Chondrocyte (in vitro differentiated cells): ENCODE data around the gene MED13L. TPM values are rescaled to one million over a fixed set of nuclear protein-coding genes. Genes with fewer than 3 reads are reported as not detected.
"Not testable (repeated sequence)": the region's sequence is repeated elsewhere in the genome, so short reads cannot be mapped to it uniquely, and the experiment has no call there.

Experiments used
- DNase-seq: peaks from one replicate; pipeline ENCODE4 v3.0.0; 2021; ENCODE audit warnings: mixed read lengths, low spot score
- H3K27ac Mint-ChIP-seq: one replicate; pipeline ENCODE4 v1.8.0; 2021; ENCODE audit warnings: mild to moderate bottlenecking, moderate library complexity, mixed read lengths; ENCODE audit not compliant: unreplicated experiment
- H3K27me3 Mint-ChIP-seq: 2 replicates; pipeline ENCODE4 v1.8.0; 2021; ENCODE audit warnings: low read depth, mixed read lengths
- H3K36me3 Mint-ChIP-seq: 2 replicates; pipeline ENCODE4 v1.8.0; 2021; ENCODE audit warnings: low read depth, mixed read lengths
- H3K4me1 Mint-ChIP-seq: 2 replicates; pipeline ENCODE4 v1.8.0; 2021; ENCODE audit warnings: low read depth, mild to moderate bottlenecking, mixed read lengths
- H3K4me3 Mint-ChIP-seq: one replicate; pipeline ENCODE4 v1.8.0; 2021; ENCODE audit warnings: mild to moderate bottlenecking, moderate library complexity, mixed read lengths; ENCODE audit not compliant: unreplicated experiment
- H3K9me3 Mint-ChIP-seq: 2 replicates; pipeline ENCODE4 v1.8.0; 2021; ENCODE audit warnings: low read depth, mixed read lengths
- CTCF ChIP-seq: fragments of 200-600 bp; sonication (generic); IDR thresholded peaks from 2 replicates; pipeline ENCODE4 v1.5.0; 2021; ENCODE audit warnings: antibody characterized with exemption, mild to moderate bottlenecking, moderate library complexity
- total RNA-seq: library from RNA; stranded (reverse); gene quantifications from 3 replicates; pipeline ENCODE4 v1.2.1, GENCODE V29; 2021

MED13L gene
- total RNA-seq, 1 donor from 2014 or later, result 162 TPM

- DNase-seq, result no peak
- TF ChIP-seq CTCF, result no peak
- H3K27me3 Mint-ChIP-seq, result no peaks in the 10 kb centered on the region
- no peaks in the 10 kb centered on the region for H3K36me3 Mint-ChIP-seq
- no peaks in the 10 kb centered on the region for H3K9me3 Mint-ChIP-seq
- H3K27ac Mint-ChIP-seq, result peak overlapping the region; percentile 93
- peaks cover 93% of the 10 kb centered on the region for H3K4me1 Mint-ChIP-seq
- no peak overlapping the region for H3K4me3 Mint-ChIP-seq
These were observed 143.8 kb downstream of the MED13L start for GRCh38 chr12:116133636-116134214.

- Mint-ChIP-seq H3K4me3 (no peak overlapping the region), H3K27ac (peak overlapping the region; percentile 93), H3K4me1 (peaks cover 92% of the 10 kb centered on the region), H3K9me3 (no peaks in the 10 kb centered on the region), H3K36me3 (no peaks in the 10 kb centered on the region), H3K27me3 (no peaks in the 10 kb centered on the region)
- no peak for DNase-seq
- no peak for TF ChIP-seq CTCF
These were observed 144.3 kb downstream of the MED13L start for GRCh38 chr12:116133149-116133548.

GRCh38 chr12:116131987-116132386 lies 145.5 kb downstream of the MED13L start:
- H3K27me3 Mint-ChIP-seq, H3K4me3 Mint-ChIP-seq, H3K36me3 Mint-ChIP-seq, DNase-seq, H3K9me3 Mint-ChIP-seq: not testable (repeated sequence)
- peaks cover 93% of the 10 kb centered on the region for H3K4me1 Mint-ChIP-seq
- peak overlapping the region; percentile 46 for H3K27ac Mint-ChIP-seq

GRCh38 chr12:116131176-116131575 lies 146.3 kb downstream of the MED13L start:
- H3K27me3 Mint-ChIP-seq, result no peaks in the 10 kb centered on the region
- no peak for TF ChIP-seq CTCF
- no peak overlapping the region for H3K4me3 Mint-ChIP-seq
- H3K36me3 Mint-ChIP-seq, result no peaks in the 10 kb centered on the region
- DNase-seq, result no peak
- H3K4me1 Mint-ChIP-seq, result peaks cover 93% of the 10 kb centered on the region
- H3K27ac Mint-ChIP-seq, result peak overlapping the region; percentile 91
- H3K9me3 Mint-ChIP-seq, result no peaks in the 10 kb centered on the region

GRCh38 chr12:116130431-116130830 lies 147.1 kb downstream of the MED13L start:
- H3K9me3 Mint-ChIP-seq, result no peaks in the 10 kb centered on the region
- peaks cover 93% of the 10 kb centered on the region for H3K4me1 Mint-ChIP-seq

More at GRCh38 chr12:116130431-116130830, 147.1 kb downstream of the MED13L start:
- Mint-ChIP-seq H3K36me3 (no peaks in the 10 kb centered on the region), H3K27ac (peak overlapping the region; percentile 91), H3K4me3 (no peak overlapping the region), H3K27me3 (no peaks in the 10 kb centered on the region)
- TF ChIP-seq CTCF, result no peak
- DNase-seq, result no peak
